NCI-H2171 (cell line): Measurements from ENCODE around the gene ABCF2.

Source experiments
- DNase-seq: peaks from one replicate; lab custom pipeline; 2025; lab: John Stamatoyannopoulos, UW

Gene ABCF2

DNA sequence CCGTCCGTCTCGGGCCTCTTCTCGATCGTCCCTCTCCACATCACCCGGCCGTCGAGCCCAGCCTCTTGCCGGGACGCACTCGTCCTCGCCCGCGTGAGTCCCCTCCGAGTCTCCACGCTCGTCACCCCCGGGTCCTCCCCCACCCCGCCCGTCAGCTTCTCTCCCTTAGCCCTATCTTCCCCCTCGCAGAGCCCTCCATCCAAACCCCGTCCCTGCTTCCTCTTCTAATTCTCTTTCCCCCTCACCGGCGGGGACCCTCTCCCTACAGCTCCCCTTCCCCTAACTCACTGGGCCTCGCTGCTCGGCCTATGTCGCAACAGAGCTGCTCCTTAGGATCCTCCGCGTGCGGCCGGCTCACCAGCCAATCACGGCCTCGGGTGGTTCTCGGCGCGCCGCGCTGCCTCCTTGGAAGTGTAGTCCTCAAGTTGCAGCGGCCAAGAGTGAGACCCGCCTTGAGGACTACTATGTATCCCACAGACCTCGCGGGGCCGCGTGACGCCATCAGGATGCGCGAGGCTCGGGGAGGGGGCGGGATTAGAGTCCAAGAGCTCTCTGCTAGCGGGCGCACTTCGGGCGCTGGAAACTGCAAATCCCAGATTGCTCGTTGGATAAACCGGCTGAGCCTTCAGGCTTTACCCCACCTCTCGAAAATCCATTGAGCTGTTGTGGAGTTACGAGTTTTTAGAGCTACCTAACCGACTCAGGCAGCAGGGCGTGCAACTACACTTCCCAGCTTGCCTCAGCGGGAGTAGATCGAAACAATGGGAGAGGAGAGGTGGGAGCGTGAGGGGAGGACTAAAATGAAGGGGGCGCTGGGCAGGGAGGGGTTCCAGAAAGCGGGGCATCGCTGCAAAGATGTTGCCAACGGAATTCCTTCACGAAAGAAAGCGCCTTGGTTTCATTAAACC lies at the start of gene ABCF2:
ABCF2 (minus strand) TSS at position 331 of the 908 bp plus-strand sequence. CDS start 747 bp downstream, outside the sequence.
- peak; percentile 98 for DNase-seq

DNA sequence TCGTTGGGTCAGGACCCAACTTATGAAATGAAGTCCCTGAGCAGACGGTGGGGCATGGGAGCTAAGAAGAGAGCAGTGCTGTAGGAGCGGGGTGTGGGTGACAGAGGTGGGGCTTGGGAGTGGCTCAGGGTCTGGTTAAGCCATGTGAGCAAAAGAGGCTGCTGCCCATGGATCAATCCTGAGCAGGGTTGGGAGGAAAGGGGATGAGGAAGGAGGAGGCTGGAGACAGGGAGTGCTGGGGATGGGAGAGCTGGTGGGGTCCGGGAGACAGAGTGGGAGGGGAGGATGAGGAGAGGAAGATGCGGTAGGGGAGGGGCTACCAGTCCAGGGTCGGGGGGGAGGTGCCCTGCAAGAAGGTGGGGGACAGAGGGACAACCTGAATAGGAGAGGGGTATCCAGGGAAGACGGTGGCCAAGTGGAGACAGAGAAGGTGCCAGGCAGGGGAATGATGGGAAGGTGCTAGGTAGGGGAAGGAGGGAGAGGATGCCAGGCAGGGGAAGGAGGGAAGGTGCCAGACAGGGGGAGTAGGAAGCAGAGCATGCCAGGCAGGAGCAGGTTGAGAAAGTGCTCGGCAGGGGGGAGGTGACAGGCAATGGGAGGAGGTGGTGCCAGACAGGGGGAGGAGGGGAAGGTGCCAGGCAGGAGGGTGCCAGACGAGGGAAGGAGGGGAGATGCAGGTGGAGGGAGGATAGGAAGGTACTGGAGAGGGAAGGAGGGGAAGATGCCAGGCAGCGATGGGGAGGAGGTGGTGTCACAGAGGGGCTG lies 49.0 kb upstream of the ABCF2 start:
- DNase-seq, result no peak

DNA sequence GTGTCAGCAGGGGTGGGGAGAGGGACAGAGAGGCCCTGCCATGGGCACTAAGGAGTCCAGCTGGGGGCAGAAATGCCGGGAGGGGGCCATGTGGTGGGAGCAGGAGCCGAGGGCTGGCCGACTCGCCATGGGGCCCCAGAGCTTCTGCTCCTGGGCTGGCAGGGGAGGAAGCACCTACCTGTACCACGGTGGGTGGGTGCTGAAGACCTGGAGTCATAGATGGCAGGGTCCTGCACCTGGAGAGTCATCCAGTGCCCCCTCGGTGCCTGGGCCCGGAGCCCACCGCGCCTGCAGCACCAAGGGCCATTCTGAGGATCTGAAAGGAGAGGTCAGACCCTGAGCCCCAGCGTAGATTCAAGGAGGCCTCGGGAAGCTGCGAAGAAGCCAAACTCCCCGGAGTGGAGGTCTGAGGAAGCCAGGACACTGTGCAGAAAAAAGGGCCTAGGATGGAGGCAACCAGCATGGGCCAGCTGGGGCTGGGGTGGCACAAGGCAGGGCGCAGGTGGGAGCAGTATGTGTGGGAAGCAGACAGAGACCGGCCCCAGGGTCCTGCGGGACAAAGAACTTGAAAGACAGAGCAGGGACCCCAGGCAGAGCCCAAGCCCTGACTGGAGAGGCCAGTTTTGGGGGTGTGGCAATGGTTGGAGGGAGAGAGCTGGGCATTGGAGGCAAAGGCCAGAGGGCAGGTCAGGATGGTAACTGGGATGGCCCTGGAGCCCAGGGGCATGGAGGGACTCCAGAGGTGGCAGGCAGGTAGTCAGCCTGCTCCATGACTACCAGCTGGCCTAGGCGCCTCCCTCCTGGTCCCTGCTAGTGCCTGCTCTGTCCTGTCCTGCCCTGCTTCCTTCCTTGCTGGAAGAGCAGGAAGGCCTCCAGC lies 48.2 kb upstream of the ABCF2 start:
- no peak for DNase-seq

DNA sequence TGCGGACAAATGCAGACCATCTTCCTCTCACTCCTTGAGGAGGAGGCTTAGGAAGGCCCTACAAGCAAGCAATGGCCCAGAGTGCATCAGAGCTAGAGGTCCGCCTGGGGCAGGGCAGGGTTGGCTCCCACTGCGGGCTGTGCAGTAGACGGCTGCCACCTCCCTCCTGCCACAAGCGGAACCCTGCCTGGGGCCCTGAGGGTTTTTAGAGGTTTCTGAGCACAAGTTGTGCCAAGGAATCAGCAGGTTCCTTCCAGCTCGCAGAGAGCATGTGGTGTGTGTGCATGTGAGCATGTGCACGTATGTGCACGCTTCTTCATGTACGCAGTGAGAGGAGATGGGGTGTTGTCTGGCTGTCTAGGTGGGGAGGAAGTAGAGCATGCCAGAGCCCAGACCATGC lies 47.4 kb upstream of the ABCF2 start:
- no peak for DNase-seq

DNA sequence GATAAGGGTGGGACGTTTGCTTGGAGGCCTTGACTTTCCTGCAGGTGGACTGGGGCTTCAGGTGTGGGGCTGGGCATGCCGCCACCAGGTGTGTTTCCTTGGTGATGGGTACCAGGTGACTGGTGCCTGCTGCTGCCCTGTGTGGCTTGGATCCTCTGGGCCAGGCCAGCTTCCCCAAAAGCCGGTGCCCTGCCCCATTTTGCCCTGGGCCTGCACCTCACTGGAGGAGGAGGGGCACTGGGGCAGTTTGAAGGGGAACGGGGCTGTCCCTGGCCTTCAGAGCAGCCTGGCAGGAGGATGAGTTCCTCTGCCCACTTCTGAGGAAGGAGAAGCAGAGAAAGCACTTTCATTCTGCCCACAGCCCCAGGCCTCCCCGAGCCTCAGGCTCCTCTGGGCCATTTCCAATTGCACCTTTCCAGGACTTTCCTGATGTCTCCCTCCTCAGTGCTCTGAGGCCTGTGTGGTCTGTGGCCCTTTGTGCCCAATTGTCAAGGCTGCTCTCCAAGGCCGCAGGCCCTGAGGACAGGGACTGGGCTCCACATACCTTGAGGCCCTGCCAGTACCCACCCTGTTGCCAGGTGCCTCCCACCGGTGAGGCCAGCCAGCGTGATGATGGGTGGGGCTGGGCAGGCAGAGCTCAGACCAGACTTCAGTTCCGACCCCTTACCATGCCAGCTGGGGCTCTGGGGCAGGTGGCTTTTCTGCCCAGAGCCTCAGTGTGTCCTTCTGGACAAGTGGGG lies 46.8 kb upstream of the ABCF2 start:
- DNase-seq, result no peak

DNA sequence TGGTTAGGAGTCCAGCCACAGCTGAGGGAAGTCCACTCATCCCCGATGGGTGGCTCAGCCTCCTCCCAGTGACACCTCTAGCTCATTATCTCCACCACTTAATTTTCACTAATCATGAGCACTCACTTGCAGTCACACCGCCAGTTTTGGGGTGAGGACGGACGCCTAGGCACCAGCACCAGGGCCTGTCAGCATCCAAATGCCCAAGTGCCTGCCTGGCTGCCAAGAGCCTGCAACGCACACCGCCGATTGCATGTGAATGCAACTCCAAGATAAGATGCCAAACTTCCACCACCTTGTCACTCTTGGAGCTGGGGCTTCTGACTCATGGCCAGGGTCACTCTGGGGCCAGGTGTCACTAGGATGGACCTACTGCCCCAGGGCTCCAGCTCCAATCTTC lies 45.9 kb upstream of the ABCF2 start:
- no peak for DNase-seq

DNA sequence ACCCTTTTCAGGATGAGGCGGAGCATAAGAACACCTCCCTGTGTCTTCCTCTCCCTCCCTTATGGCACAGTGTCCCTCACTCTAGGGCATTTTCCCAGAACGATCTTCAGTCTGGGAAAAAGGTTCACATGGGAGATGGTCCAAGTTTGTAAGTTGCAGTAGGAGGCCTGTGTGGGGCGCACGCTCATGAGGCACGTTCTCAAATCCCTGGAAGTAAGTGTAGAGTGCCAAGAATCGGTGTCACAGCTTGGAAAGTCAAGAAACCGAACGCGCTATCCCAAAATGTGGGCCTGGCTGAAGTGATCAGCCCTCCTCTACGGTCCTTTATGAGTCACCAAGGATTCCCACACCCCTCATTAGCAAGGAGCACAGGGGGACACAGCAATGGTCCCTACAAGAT lies 45.4 kb upstream of the ABCF2 start:
- DNase-seq, result no peak

DNA sequence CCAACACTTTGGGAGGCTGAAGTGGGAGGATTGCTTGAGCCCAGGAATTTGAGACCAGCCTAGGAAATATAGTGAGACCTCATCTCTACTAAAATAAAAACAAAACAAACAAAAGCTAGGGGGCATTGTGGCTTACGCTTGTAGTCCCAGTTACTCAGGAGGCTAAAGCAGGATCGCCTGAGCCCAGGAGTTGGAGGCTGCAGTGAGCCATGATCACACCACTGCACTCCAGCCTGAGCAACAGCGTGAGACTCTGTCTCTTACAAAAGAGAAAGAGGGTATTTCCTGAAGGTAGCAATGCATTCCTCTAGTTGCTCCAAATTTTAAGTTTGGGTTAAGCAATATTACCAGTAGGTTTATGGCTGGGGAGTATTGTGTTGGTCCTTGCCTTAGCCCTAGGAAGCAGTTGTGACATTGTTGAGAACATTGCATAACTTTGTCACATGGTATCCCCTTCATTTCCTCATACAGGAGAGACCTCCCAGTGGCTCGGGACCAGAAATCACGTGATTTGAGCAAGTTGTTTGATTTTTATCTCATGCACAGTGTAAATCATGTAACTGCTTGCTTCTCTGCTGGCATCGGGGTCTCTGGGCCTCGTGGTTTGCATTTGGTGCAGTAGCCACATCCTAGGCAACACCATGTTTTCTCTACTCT lies 44.8 kb upstream of the ABCF2 start:
- DNase-seq, result no peak

DNA sequence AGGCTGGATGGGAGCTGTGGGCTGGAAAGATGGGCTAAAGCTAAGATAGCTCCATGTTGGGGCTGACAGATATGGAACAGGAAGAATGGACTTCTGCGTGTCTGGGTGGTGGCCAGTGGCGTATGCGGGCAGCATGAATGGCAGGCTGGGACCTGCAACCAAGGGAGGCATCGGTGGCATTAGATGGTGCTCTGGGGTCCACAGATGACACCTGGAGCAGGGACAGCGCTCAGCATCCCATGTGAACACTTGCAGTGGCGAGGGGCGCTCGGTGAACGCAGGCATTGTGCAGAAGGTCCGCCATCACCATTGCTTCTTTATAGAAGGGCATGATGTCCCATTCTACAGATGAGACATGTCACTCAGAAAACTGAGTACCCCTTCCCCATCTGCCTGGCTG lies 42.5 kb upstream of the ABCF2 start:
- no peak for DNase-seq

DNA sequence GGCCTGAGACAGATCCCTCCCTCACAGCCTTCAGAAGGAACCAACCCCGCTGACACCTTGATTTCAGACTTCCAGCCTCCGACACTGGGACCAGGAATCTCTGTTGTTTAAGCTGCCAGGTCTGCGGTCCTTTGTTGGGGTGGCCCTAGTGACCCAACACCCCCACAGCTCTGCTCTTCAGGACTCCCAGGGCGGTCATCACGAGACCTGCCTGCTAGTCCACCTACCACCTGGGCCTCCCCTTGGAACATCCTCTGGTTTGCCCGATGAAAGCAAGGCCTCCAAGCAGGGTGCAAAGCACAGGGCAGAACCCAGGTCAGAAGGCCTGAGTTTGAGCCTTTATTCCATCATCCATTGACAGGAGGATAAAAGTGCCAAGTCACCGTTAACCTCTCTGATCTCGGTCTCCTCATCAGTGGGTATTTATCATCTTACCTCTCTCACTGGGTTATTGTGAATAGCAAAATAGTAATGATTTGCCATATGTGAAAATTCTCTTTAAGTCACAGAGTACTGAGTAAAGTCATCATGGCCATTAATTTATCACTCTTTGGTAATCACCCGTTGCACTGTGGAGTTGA lies 38.4 kb upstream of the ABCF2 start:
- DNase-seq, result no peak

DNA sequence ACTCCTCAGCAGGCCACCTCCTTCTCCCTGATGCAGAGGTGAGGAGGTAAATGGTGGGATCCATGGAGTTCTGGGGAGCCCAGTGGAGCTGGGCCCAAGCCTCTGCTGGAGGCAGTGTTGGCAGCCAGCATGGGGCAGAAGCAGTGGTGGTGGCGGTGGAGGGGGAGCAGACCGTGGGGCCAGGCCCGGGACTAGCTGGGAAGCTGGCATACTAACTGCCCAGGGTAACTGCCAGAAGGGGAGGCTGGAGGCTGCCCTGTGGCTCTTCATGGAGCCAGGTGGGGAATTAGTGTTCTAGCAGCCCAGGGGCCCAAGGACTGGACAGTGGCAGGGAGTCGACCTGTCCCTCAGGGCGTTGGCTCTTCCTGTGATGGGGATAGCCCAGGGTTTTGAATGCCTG lies 37.6 kb upstream of the ABCF2 start:
- DNase-seq, result no peak

DNA sequence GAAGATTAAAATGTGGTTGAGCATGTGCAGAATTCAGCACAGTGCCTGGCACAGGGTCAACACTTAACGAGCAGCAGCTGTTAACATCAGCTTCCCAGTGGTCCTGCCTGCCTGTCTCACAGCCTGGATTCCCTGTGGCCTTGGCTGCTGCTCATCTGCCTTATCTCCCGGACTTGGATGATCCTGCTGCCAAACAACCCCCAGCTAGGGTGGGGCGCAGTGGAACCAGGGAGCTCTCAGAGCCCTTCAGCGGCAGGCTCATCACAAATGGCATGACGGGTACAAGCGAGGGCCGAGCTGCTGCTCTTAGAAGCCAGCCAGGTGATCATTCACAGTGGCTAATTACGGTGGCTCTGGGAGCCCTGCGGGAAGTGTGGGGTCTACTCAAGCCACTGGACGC lies 34.5 kb upstream of the ABCF2 start:
- DNase-seq, result no peak

DNA sequence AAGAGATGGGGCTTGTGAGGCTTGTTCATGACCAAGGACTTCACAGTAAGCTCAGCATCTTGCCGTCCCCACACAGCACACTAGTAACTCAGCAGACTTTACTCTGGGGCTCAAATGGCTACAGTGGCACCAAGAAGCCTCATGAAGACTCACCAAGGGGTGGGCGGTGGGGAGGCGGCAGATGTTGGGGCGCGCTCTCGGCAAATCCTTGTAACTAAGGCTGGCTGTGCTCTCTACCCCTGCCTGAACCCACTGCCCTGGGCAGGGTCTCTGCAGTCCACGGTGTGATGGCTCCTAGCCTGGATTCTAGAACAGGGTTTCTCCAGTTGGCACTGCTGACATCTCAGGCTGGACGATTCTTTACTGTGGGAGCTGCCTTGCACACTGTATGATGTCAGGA lies 33.9 kb upstream of the ABCF2 start:
- no peak for DNase-seq

DNA sequence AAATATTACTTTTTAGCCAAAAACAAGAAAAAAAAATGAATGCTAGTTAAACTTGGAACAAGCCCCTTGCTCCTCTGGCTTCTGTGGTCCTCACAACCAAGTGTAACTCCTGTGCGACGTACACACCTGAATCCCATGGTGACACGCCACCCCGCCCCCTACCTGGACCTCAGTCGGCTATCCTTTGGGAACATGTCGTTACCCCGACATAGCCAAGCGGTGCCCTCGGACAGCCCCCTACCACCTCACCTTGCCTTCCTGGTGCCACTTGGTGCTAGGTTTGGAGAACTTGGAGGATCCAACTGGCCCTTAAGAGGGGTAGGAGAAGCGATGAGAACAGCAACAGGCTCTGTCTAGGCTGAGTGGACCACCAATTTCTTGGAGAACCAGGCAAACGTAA lies 33.5 kb upstream of the ABCF2 start:
- no peak for DNase-seq

DNA sequence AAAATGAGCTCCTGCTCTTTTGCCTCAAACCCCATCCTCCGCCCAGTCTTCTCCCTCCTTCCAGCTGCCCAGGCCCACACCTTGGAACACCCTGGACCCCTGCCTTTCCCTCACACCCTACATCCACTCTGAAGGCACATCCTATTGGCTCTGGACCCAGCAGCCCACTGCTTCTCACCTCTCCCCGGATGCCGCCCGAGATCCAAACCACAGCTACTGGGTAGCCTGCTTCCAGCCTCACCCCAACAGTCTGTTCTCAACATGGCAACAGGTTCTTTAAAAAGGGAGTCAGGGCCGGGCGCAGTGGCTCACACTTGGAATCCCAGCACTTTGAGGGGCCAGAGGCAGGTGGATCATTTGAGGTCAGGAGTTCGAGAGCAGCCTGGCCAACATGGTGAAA lies 31.0 kb upstream of the ABCF2 start:
- no peak for DNase-seq

DNA sequence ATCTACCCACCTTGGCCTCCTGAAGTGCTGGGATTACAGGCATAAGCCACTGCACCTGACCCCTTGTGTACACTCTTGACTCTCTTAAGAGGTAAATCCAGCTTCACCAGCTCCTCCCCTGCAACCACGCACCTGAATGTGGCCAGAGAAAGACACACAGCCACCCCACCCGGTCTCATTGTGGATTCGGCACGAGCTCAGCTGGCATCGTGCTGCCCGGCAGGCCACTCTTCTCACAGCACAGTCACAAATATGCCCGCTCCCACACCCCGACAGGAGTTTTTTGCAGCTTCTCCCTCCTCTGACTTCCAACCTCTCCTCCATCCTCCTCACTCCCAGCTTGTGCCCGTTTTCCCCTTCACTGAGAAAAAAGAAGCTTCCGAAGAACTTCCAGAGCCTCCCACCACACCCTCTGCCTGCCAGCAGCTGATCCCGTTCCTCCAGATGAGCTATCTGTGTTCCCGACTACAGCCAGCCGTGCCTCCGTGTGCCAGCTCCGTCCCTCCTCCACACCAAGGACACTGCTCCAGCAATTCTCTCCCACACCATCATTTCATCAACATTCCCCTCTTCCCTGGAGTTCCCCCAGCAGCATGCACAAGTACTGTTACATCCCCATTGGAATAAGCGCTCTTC lies 29.5 kb upstream of the ABCF2 start:
- no peak for DNase-seq

DNA sequence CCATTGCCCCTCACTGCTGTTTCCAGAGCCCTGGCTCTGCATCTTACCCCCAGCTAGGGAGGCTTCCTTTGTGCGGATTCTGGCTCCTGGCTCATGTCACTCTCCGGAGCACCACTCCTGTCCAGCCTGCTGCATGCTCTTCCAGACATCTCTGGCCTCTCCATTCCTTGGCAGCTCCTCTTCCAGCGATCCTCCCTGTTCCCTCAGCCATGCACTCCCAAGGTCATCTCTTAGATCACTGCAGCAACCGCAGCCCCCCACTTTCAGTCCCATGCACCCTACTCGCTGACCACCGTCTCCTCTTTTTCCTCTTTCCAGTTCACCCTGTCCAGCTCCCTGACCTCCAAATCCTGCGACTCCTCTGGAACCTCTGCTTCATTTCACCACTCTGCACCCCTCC lies 28.4 kb upstream of the ABCF2 start:
- DNase-seq, result no peak

DNA sequence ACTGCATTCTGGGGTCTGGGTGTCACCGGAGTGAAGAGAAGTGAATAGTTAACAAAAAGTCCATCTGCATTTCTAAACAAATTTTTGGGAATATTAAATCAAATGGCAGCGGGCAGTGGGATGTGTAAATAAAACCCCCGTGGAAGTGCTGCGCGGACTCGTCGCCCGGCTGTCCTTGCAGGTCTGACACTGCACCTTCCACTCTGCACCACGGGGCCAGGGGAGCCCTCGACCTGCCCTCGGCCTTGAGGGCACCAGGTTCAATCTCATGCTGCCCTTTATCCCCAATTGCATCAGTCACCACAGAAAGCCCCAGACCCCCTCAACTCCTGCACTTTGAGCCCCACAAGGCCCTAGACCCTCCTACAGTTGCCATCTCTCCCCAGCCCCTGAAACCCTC lies 27.8 kb upstream of the ABCF2 start:
- no peak for DNase-seq

DNA sequence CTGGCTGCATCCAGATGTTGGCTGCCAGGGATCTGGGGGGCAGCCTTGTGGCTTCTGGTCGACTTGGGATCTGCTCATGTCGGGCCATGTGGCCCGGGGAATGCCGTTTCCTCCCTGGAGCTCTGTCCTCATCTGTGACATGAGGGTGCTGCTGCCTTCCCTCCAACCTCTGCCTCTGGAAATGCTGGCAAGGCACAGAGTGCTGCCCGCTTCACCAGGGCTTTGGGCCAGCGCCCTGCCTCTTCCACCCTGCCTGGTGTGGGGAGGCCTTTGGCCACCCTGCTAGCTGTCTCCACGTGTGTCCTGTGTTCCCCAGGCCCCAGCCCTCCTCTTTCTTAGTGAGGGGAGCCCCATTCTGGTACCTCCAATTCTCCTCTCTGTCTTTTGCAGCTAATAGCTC lies 27.3 kb upstream of the ABCF2 start:
- DNase-seq, result no peak
